DOHH2 (cell line): ENCODE data around the gene ITGAE.

Experiments
- H3F3A ChIP-seq: fragments of 200-600 bp; sonication (generic), shearing (Covaris generic); 2 replicates; pipeline ENCODE4 v1.6.0; 2016; ENCODE audit warnings: antibody characterized with exemption, mild to moderate bottlenecking; ENCODE audit not compliant: control insufficient read depth, insufficient read depth
- H3K27ac ChIP-seq: fragments of 200-600 bp; sonication (generic); 2 replicates; pipeline ENCODE4 v1.5.1; 2014; ENCODE audit warnings: low read depth, mild to moderate bottlenecking, low read length, moderate library complexity
- H3K27me3 ChIP-seq: fragments of 200-600 bp; sonication (generic); 2 replicates; pipeline ENCODE4 v1.6.1; 2014; ENCODE audit warnings: mild to moderate bottlenecking, low read length, mixed read lengths; ENCODE audit not compliant: control insufficient read depth
- H3K36me3 ChIP-seq: fragments of 200-600 bp; sonication (generic); 2 replicates; pipeline ENCODE4 v1.6.1; 2014; ENCODE audit warnings: mild to moderate bottlenecking, low read length, moderate library complexity, mixed read lengths; ENCODE audit not compliant: control insufficient read depth
- H3K4me1 ChIP-seq: fragments of 200-600 bp; sonication (generic); 2 replicates; pipeline ENCODE4 v1.6.1; 2014; ENCODE audit warnings: mild to moderate bottlenecking, low read length, mixed read lengths; ENCODE audit not compliant: control insufficient read depth
- H3K4me2 ChIP-seq: fragments of 200-600 bp; sonication (generic); 2 replicates; pipeline ENCODE4 v1.6.0; 2014; ENCODE audit warnings: mild to moderate bottlenecking, low read length, moderate library complexity
- H3K4me3 ChIP-seq: fragments of 200-600 bp; sonication (generic); 2 replicates; pipeline ENCODE4 v1.5.1; 2014; ENCODE audit warnings: mild to moderate bottlenecking, low read length, mixed read lengths
- H3K79me2 ChIP-seq: fragments of 200-600 bp; sonication (generic); 2 replicates; pipeline ENCODE4 v1.6.1; 2014; ENCODE audit warnings: mild to moderate bottlenecking, low read length, mixed read lengths; ENCODE audit not compliant: control insufficient read depth
- H3K9me2 ChIP-seq: fragments of 200-600 bp; sonication (generic); replicated peaks from 2 replicates; pipeline ENCODE4 v1.6.1; 2014; ENCODE audit warnings: mild to moderate bottlenecking, low read length, mixed read lengths; ENCODE audit not compliant: control insufficient read depth
- H3K9me3 ChIP-seq: fragments of 200-600 bp; sonication (generic); 2 replicates; pipeline ENCODE4 v1.6.1; 2014; ENCODE audit warnings: antibody characterized with exemption, low read length, mixed read lengths; ENCODE audit not compliant: control insufficient read depth, insufficient read depth
- H4K20me1 ChIP-seq: fragments of 200-600 bp; sonication (generic); 2 replicates; pipeline ENCODE4 v1.6.0; 2014; ENCODE audit warnings: low read depth, mild to moderate bottlenecking, antibody characterized with exemption, low read length, moderate library complexity; ENCODE audit not compliant: control insufficient read depth, insufficient read depth
- CTCF ChIP-seq: fragments of 200-600 bp; sonication (generic); IDR thresholded peaks from one replicate; pipeline ENCODE4 v1.5.1; 2014; ENCODE audit warnings: antibody characterized with exemption, mild to moderate bottlenecking, low read depth, low read length; ENCODE audit not compliant: poor library complexity, severe bottlenecking
- EZH2phosphoT487 ChIP-seq: fragments of 200-600 bp; sonication (generic); IDR thresholded peaks from 2 replicates; pipeline ENCODE4 v1.6.1; 2017; ENCODE audit warnings: borderline replicate concordance, mild to moderate bottlenecking, antibody characterized with exemption, low read length, moderate library complexity, mixed read lengths

Gene ITGAE

GRCh38 chr17:3835410-3836229 lies 34.6 kb upstream of the ITGAE start:
- H3K4me2 ChIP-seq = no peak overlapping the region
- no peak overlapping the region for H3K4me3 ChIP-seq
- H3K79me2 ChIP-seq = peaks cover 43% of the 10 kb centered on the region
- H3K27ac ChIP-seq = no peak overlapping the region
- TF ChIP-seq CTCF = no peak
- no peak for TF ChIP-seq EZH2phosphoT487
- peaks cover 54% of the 10 kb centered on the region for H3K36me3 ChIP-seq
- H3K9me3 ChIP-seq = no peaks in the 10 kb centered on the region
- no peaks in the 10 kb centered on the region for H3K9me2 ChIP-seq
- no peaks in the 10 kb centered on the region for H4K20me1 ChIP-seq
- no peaks in the 10 kb centered on the region for H3K4me1 ChIP-seq
- H3K27me3 ChIP-seq = no peaks in the 10 kb centered on the region
- H3F3A ChIP-seq = no peaks in the 10 kb centered on the region

DNA sequence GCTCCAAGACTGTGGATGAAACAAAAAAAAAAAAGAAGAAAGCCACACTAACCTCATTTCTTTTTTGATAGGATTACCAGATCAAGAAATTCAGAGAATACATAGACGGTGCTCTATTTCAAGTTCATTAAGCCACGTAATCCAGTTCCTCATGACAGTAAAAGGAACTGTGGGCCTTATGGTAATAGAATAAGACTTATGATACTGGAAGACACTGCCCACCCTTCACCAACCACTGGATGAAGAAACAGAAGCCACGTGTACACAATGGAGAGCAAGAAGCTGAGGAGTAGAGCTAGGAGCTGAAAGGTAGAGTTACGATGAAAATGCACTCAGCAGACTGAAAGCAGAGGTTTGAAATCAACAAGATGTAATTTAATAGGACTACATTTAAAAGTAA lies 33.8 kb upstream of the ITGAE start:
- peaks cover 36% of the 10 kb centered on the region for H3K79me2 ChIP-seq
- no peak for TF ChIP-seq CTCF
- no peak for TF ChIP-seq EZH2phosphoT487
- peaks cover 51% of the 10 kb centered on the region for H3K36me3 ChIP-seq

GRCh38 chr17:3828852-3829232 lies 27.9 kb upstream of the ITGAE start:
- no peaks in the 10 kb centered on the region for H3K9me3 ChIP-seq
- H3F3A ChIP-seq = peaks cover 13% of the 10 kb centered on the region
- H3K4me1 ChIP-seq = no peaks in the 10 kb centered on the region
- H3K27ac ChIP-seq = no peak overlapping the region
- peaks cover 4% of the 10 kb centered on the region; the same call in 1 of the 2 replicates for H3K79me2 ChIP-seq
- H3K4me3 ChIP-seq = no peak overlapping the region
- H3K4me2 ChIP-seq = no peak overlapping the region
- peaks cover 62% of the 10 kb centered on the region for H3K36me3 ChIP-seq
- H3K27me3 ChIP-seq = no peaks in the 10 kb centered on the region
- no peak for TF ChIP-seq CTCF
- TF ChIP-seq EZH2phosphoT487 = no peak
- no peaks in the 10 kb centered on the region for H3K9me2 ChIP-seq
- H4K20me1 ChIP-seq = no peaks in the 10 kb centered on the region

More for the DNA sequence above, 33.8 kb upstream of the ITGAE start:
- Histone ChIP-seq H3K4me1 (no peaks in the 10 kb centered on the region), H3K4me2 (no peak overlapping the region), H3K27me3 (no peaks in the 10 kb centered on the region), H3F3A (no peaks in the 10 kb centered on the region), H3K9me3 (no peaks in the 10 kb centered on the region), H3K4me3 (no peak overlapping the region), H3K27ac (no peak overlapping the region), H3K9me2 (no peaks in the 10 kb centered on the region), H4K20me1 (no peaks in the 10 kb centered on the region)
